Islet of Langerhans (tissue), 1 donor: Measurements from ENCODE around the gene DHRSX.
"Not testable (repeated sequence)": the region's sequence is repeated elsewhere in the genome, so short reads cannot be mapped to it uniquely, and the experiment has no call there.

Experiments used
- FAIRE-seq: peaks from one replicate; lab custom pipeline; 2011; peaks lifted over from hg19 to GRCh38; lab: Jason Lieb, UNC

DHRSX gene

GRCh38 chrX:2519638-2520037, 18.9 kb upstream of the DHRSX start:
- FAIRE-seq = not testable (repeated sequence)

GRCh38 chrX:2517055-2517454, 16.3 kb upstream of the DHRSX start:
- FAIRE-seq = no peak

- FAIRE-seq = no peak
Measured at GRCh38 chrX:2516623-2517022, 15.8 kb upstream of the DHRSX start.

- no peak for FAIRE-seq
Measured at GRCh38 chrX:2514131-2514530, 13.4 kb upstream of the DHRSX start.

GRCh38 chrX:2513121-2513664, 12.4 kb upstream of the DHRSX start:
- FAIRE-seq = no peak

- FAIRE-seq = no peak
Measured at GRCh38 chrX:2512501-2512900, 11.7 kb upstream of the DHRSX start.

- FAIRE-seq = no peak
Measured at GRCh38 chrX:2511326-2511725, 10.6 kb upstream of the DHRSX start.

- FAIRE-seq = no peak
Measured at GRCh38 chrX:2508648-2509335, 8.0 kb upstream of the DHRSX start.

GRCh38 chrX:2507904-2508627, 7.3 kb upstream of the DHRSX start:
- FAIRE-seq = no peak

GRCh38 chrX:2507196-2507595, 6.4 kb upstream of the DHRSX start:
- no peak for FAIRE-seq

GRCh38 chrX:2505341-2505740, 4.6 kb upstream of the DHRSX start:
- not testable (repeated sequence) for FAIRE-seq

GRCh38 chrX:2504706-2505332, 4.0 kb upstream of the DHRSX start:
- no peak for FAIRE-seq

- FAIRE-seq = no peak
Measured at GRCh38 chrX:2503591-2504500, 3.1 kb upstream of the DHRSX start.

GRCh38 chrX:2502668-2503519, 2.1 kb upstream of the DHRSX start:
- no peak for FAIRE-seq

GRCh38 chrX:2502120-2502667, 1.4 kb upstream of the DHRSX start:
- no peak for FAIRE-seq

- no peak for FAIRE-seq
Measured at GRCh38 chrX:2501559-2502102, 855 bp upstream of the DHRSX start.

- no peak for FAIRE-seq
Measured at GRCh38 chrX:2500091-2500802, 529 bp downstream of the DHRSX start.

GRCh38 chrX:2499507-2499906, 1.3 kb downstream of the DHRSX start:
- no peak for FAIRE-seq

- FAIRE-seq = peak; percentile 27
Measured at GRCh38 chrX:2498781-2499302, 1.9 kb downstream of the DHRSX start.
